Cortex of kidney (tissue), 1 donor: ENCODE data around the gene SLC15A4.
"Not testable (repeated sequence)": the region's sequence is repeated elsewhere in the genome, so short reads cannot be mapped to it uniquely, and the experiment has no call there.

Experiments used
- DNase-seq: peaks from one replicate; lab custom pipeline; 2025; lab: John Stamatoyannopoulos, UW

The SLC15A4 gene

GRCh38 chr12:128844031-128844635 is 20.4 kb upstream of the SLC15A4 start:
- DNase-seq, result no peak

GRCh38 chr12:128843538-128843937 is 19.8 kb upstream of the SLC15A4 start:
- no peak for DNase-seq

- no peak for DNase-seq
Measured at GRCh38 chr12:128842579-128842978, 18.8 kb upstream of the SLC15A4 start.

- no peak for DNase-seq
Measured at GRCh38 chr12:128840862-128841468, 17.2 kb upstream of the SLC15A4 start.

DNA sequence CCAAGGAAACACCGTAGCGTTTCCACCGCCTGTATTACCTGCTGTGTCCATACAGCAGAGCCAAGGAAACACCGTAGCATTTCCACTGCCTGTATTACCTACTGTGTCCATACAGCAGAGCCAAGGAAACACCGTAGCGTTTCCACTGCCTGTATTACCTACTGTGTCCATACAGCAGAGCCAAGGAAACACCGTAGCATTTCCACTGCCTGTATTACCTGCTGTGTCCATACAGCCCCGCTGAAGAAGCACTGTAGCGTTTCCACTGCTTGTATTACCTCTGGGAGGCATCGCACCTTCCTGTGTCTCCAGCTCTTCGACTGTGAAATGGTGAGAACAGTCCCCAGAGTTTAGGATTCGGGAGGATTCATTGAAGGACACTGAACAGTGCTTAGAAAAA is 16.1 kb upstream of the SLC15A4 start:
- not testable (repeated sequence) for DNase-seq

GRCh38 chr12:128833418-128833817 is 9.7 kb upstream of the SLC15A4 start:
- DNase-seq, result no peak

- no peak for DNase-seq
Measured at GRCh38 chr12:128830505-128830893, 6.7 kb upstream of the SLC15A4 start.

DNA sequence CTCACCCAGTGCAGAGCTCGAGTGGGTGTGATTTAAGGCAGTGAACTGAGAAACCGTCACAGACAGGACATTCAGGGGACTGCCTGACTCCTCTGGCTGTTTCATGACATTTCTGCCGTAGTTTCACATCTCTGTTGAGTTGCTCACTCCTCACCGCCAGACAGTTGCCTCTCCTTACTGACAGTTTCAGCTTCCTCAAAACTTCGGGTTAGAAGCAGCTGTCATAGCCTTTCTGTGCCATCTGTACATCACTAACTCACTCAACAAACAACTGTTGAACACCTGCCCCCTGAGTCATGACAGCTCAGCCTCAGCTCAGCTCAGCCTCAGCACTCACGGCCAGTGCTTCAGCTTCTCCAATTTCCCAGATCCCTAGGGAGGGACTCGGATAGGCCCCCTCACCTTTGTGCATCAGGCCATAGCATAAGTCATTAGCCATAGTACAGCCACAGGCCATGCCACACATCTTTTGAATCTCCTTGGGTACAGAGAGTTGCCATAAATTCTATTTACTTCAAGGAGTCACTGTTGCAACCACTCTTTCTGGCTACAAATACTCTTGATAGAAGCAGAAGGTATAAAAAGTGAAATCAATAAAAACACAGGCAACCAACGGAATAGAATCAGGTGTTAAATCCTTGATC is 6.2 kb upstream of the SLC15A4 start:
- no peak for DNase-seq

DNA sequence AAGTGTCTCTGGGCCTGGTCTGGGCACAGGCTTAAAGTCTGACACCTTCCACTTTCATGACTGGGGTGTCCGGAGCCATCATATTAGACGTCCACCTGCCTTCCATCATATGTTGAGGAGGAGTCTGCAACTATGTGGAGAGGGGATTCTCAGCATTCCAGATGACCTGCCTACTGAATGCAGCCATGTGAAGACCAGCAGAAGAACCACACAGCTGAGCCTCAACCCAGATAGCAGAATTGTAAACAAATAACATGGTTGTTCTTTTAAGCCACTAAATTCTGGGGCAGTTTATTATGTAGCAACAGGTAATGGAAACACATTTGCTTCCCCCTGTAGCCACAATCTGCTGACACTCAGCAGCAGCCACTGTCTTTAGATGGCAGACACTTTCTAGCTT is 4.0 kb upstream of the SLC15A4 start:
- DNase-seq, result no peak

DNA sequence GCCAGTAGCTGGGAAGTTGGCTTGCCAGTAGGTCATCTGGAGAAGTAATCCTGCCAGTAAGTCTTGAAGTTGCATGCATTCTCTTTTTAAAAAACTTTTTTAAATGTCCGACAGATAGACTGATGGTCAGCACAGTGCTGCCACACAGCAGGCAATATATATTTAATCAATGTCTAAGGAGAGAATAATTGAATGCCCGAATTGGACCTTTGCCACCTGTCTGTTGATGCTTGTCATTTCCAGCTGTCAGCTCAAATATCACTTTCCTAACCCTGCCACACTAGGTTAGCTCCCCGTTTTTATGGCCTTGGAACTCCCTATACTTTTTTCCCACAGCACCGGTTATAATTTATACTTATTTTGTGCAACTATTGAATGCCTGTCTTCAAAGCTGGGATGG is 2.1 kb upstream of the SLC15A4 start:
- no peak for DNase-seq

DNA sequence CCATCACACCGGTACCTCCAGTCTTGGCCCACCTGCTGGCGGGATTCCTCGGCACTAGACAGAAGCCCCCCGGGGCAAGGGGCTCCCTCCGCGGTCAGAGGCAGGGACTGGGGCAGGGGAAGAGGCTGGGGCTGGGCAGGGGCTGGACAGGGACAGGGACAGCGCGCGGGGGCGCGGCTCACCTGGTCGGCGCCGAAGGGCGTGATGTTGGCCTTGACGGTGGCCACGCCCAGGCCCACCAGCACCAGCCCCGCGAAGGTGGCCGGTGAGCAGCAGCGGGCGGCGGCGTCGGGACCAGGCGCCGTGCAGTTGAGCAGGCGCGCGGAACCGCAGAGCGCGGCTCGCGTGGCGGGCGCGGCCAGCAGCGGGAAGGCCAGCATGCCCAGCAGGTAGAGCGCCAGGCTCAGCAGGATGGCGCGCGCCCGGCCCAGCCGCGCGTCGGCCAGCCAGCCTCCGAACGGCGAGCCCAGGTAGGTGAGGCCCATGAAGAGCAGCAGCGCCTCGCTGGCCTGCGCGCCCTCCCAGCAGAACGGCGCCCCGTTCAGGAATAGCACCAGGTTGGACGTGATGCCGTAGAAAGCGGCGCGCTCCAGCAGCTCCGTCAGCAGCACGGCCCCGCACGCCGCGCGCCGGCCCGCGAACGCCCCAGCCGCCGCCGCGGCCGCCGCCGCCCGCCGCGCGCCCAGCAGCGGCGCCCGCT is 392 bp downstream of the SLC15A4 start:
- DNase-seq, result no peak

DNA sequence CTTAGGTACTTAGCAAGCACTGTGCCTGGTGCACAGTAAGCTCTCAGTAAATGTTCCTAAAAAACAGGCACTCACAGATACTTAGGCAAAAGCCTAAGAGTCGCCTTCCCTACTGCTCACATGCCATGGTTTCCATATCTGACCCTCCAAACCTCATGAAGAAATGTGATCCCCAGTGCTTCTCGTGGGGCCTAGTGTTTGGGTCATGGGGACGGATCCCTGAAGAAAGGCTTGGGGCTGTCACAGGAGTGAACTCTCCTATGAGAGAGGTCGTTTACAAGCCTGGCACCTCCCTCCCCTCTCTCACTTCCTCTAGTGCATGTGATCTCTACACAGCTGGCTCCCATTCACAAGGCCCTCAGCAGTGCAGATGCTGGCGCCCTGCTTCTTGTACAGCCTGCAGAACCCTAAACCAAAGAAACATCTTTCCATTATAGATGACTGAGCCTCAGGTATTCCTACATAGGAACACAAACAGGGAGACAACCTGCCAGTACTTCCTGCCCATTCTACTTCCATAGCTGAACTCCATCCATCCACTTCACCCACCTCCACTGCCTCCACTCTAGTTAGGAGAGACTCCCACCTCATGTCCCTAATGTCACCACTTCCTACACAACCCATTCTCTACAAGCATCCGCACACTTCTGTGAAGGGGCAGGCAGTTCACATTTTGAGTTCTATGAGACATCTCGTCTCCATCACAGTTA is 2.9 kb downstream of the SLC15A4 start:
- DNase-seq, result no peak

DNA sequence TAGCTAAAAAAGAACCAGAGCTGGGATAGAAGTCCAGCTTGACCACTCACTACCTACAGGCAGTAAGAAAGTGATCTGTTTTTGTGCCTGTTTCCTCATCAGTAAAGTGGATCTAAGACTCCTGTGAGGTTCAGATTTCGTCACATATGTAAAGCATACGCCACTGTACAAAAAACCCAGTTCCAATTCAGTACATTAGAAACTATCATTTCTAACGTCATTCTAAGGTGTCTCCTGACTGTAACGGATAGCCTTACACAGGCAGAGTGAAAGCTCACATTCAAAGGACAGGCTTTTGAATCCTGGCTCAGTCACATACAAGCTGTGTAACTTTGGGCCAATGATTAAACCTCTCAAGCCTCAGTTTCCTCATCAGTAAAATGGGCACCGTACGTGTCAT is 3.5 kb downstream of the SLC15A4 start:
- DNase-seq, result no peak

- no peak for DNase-seq
Measured at GRCh38 chr12:128819293-128820144, 4.2 kb downstream of the SLC15A4 start.

DNA sequence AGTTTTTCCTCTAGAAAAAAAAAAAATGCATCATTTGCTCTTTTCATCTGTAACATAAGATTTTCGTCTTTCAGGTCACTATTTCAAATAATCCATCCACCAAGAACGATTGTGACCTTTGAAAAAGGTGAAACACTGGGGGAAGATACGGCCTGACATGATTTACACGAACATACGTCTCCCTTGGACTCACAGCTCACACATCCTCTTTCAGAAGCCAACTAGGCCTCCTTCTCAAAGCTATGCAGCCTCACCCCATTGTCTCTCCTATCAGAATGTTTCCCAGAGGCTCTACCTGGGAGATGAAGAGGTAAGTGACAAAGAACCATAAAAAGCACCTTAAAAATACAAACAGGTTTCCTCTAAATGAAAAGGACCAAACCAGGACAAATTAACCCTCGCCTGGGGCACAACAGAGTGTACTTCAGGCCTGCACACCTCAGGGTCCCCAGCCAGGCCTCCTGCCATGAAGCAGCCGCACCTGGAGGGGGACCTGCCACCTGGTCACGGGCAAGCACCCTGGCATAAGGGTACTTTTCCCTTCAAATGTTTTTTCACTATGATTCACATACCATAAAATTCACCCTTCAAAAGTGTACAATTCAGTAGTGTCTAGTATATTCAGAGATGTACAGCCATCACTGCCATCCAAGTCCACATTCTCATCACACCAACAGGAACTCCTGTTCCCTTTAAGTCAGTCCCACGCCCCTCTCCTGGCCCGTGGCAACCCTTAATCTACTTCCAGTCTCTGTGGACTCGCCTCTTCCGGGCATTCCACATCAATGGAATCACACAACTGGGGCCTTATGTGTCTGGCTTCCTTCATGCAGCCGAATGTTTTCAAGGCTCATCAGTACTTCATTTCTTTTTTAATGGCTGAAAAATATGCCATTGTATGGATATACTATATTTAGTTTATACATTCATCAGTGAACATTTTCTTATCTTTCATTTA is 5.4 kb downstream of the SLC15A4 start:
- no peak for DNase-seq

DNA sequence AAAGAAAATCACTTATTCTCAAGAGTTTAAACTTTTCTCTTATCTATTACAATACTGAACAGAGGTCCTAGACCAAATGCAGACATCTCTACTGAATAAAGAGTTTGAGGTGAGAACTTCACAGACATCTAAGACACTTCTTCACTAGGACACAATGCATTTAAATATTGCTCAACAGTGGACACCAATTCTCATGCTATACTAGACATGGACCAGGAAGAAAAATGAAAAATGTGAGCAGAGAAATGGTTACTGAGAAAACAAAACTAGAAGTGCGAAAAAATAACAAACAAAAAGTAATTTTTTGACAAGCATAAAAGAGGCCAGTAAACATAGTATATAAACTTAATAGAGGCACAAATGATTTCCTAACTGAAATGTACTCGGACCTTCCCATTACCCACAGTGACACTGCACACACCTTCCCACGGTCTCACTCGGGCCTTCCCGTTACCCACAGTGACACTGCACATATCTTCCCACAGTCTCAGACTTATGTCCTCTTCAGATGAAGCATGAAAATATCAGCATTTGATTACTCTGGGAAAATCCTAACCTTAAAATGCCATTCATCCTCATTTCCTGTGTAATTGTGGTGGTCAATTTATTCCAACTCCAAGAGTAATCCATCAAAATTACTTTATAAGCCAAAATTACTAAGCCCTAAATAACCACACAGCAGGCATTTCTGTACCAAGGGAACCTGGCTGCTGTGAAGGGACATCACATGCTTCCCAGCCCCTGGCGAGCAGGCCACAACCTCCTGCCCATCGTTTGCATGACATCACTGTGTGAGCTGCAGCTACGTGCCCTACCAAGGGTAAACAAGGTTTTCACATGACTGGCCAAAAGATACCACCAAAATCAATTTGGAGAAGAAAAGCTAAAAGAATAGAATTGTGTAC is 6.4 kb downstream of the SLC15A4 start:
- DNase-seq, result no peak

DNA sequence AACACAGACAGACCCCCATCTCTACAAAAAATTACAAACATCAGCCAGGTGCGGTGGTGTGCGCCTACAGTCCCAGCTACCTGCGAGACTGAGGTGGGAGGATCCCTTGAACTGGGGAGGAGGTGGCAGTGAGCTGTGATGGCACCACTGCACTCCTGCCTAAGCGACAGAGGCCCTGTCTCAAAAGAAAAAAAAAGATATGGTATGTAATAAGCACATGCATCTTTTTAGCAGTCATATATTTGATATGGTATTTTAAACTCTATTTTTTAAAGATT is 7.2 kb downstream of the SLC15A4 start:
- DNase-seq, result no peak

DNA sequence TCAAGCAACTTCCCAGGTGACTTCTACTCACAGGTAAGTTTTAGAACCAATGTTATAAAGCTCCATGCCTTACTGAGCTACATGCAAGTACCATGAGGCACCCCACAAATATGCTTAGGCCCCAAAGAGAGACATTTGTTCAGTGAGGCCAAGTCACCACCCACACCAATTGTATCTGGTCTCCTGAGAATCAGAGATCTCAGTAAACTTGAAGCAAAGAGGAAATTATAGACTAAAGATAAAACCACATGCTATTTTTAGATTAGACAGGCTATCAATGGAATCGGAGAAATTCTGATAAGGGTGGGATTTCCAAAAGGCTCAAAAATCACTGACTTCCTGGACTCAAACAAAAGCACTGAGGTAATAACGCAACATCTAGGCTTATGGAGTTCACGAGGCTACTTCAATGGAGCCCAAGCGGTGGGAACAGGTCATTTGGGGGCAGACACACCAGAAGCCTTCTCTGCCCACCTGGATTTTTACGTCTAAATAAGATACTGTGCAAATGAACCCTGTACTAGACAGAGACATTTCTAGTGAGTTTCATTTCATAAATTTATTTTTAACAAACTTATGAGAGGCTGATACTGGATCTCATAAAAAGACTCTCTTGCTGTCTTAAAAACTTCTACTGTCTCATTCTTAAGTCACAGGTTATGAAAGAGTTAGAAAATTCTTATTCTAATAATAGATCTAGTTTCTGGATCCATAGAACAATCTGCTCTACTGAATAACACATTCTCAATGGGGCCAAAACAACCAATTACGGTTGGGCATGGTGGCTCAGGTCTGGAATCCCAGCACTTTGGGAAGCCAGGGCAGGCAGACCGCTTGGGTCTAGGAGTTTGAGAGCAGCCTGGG is 7.7 kb downstream of the SLC15A4 start:
- DNase-seq, result no peak
